GM18873 (cell line): ENCODE measurements around the gene RPP25.
"Not testable (repeated sequence)": the region's sequence is repeated elsewhere in the genome, so short reads cannot be mapped to it uniquely, and the experiment has no call there.

ENCODE experiments used
- ATAC-seq: cut with Tn5 transposase; IDR thresholded peaks from one replicate; pipeline ENCODE4 v1.9.1; 2021; ENCODE audit warnings: mild to moderate bottlenecking, moderate library complexity, moderate number of reproducible peaks; ENCODE audit not compliant: unreplicated experiment, low FRiP score

RPP25 gene

DNA sequence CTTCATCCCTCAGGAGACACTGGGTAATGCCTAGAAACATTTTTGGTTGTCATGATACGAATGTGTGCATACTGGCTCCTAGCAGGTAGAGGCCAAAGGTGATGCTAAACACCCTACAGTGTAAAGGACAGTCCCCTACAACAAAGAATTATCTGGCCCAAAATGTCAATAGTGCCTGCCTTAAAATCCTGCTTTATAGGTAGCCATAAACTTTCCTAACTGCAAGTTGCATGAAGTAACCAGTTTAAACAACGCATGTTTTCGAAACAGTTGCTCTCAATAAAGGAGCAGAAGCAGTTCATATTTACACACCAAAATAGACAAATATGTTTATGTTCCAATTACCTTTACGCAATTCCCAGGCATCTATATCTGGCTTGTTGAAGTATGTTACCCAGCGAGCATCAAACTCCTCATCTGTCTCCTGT is 27.8 kb downstream of the RPP25 start:
- no peak for ATAC-seq

DNA sequence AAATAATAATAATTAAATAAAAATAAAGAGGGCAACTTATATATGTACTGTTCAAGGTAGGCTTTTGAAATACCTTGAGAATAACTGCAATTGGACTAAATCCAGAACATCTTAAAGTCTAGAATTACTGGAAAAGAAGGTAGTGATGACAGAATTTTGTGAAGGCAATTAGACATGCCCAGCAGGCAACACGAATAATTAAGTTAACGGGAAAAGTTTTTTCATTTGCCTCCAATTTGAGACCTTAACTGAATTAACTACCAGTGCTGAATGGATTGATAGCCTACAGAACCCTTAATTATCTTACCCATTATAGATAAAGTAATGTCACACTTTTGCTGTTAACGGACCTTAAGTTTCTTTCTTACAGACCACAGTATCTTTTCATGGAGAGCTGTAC is 32.0 kb downstream of the RPP25 start:
- no peak for ATAC-seq

- ATAC-seq, result no peak
Measured at GRCh38 chr15:74920456-74920855, 36.1 kb downstream of the RPP25 start.

- ATAC-seq, result no peak
Measured at GRCh38 chr15:74917676-74918075, 38.9 kb downstream of the RPP25 start.

DNA sequence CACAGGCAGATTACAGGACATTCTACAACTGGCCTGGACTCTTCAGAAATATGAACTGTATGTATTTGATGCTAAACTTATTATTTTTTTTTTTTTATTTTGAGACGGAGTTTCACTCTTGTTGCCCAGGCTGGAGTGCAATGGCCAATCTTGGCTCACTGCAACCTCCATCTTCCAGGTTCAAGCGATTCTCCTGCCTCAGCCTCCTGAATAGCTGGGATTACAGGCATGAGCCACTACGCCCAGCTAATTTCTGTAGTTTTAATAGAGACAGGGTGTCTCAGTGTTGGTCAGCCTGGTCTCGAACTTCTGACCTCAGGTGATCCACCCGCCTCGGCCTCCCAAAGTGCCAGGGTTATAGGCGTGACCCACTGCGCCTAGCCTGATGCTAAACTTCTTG is 42.8 kb downstream of the RPP25 start:
- ATAC-seq, result not testable (repeated sequence)

DNA sequence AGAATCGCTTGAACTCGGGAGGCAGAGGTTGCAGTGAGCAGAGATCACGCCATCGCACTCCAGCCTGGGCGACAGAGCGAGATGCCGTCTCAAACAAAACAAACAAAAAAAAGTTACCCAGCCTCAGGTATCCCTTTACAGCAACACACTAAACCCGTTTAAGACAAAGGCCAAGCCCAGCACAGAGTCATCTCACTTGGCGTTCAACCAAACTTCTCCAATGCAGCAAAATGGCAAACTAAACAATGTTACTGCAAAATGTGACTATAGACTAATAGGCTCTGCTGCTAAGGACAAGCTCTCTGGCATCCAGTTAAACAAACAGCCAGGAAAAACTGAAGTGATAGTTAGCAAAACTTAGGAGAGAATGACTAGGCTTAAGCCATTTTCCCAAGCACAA is 43.5 kb downstream of the RPP25 start:
- no peak for ATAC-seq

GRCh38 chr15:74908635-74909034 is 47.9 kb downstream of the RPP25 start:
- ATAC-seq, result no peak

DNA sequence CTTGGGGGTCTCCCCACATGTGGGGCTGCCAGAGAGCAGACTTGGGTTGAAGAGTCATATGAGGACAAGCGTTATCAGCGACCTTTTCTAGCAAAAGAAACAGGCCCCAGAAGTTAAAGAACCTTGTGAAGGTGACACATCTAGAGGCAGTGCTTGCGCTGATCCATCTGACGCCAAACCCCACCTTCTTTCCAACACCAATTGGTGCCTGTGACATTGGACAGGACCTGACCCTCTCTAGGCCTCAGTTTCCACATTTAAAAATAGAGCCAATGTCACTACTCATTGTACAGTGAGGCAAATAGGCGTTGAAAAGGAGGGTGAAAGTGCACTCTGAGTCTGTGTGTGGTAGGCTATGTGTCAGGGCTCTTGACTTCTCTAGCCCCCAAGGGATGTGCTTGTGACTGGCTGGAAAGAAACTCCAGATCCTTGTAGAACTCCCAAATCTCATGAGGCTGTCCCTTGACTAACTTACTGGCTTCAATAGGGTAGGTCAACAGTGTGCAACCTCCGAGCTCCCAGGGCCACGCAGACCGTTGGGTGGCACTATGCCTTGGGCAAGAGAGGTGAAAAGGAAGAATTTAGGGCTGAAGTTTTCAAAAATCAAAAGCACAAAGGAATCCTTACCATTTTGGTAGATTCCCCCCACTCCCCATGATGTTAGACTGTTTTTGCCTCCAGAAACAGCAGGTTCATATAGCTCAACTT is 49.3 kb downstream of the RPP25 start:
- no peak for ATAC-seq

DNA sequence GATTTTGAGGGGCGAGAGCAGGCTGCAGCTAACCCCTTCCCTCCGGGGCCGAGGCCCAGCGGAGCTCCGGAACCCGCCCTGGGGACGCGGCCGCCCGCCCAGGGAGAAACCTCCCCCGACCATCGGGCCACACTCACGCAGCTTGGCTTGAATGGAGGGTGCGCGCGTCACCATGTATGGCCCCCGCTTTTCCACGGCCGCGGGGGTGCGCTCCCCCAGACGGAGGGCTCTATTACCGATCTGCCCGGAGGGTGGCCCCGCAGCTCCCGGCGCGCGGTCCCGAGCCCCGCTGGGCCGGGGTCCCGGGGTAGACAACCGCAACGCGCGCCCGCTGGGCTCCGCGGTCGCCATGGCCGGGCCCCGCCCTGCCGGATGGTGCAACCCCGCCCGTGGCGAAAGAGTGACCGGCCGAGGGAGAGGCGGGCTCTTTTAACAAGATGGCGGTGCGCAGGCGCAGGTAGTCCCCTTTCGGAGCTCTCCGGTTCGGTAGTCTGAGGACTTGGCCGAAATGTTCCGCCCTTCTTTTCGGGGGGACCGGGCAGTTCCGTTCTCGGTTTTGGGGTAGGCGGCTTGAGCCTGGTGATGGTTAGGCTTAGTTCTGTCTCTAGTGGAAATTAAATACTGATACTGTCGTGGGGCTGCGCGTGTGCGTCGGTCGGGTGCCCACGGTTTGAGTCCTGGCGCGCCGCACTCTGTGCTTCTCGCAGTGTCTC is 50.0 kb downstream of the RPP25 start, which contains the start of gene FAM219B:
TSS of gene FAM219B (minus strand) at position 402 of the 713 bp plus-strand sequence. CDS start at position 351, 51 bp downstream.
- ATAC-seq, result peak; percentile 73

DNA sequence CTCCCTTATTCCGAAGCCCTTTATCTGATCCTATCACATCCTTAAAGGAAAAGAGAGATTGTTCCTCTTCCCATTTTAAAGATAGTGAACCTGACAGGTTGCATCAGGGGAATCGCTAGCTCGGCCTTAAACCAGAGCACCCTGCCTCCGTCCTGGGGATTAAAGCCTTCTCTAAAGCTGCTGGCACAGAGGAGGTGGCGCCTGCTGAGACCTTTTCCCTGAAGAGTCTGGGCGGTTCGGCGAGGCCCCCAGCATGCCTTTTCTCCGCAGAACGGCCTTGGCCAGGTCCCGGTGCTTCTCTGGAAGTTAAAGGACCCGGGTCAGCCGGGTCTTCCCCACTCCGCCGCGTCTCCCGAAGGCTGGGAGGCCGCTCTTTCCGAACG is 50.5 kb downstream of the RPP25 start:
- ATAC-seq, result no peak
